HEK293 (cell line): Measurements from ENCODE around the gene ZNF775.

Experiments
- CTCF ChIA-PET: fragments of 350-600 bp; formaldehyde crosslinking; extraction: SDS; loops from one replicate; lab custom pipeline; 2021; ENCODE audit warnings: antibody characterized with exemption; lab: Yijun Ruan, JAX
- POLR2A ChIA-PET: fragments of 300-600 bp; formaldehyde crosslinking; extraction: SDS; loops from one replicate; lab custom pipeline; 2020; ENCODE audit warnings: antibody characterized with exemption, inconsistent platforms; lab: Yijun Ruan, JAX
- H3K27ac ChIP-seq: fragments of 200-500 bp; sonication (Bioruptor generic); 2 replicates; pipeline ENCODE4 v1.5.1; 2014; ENCODE audit warnings: low read depth, low read length, control low read depth, inconsistent platforms; ENCODE audit errors: extremely low read depth
- H3K36me3 ChIP-seq, 2 experiments: fragments of 200-500 bp in 1 of 2; sonication (Bioruptor generic) in 1 of 2; 1 replicate in 1 of 2; 2 replicates in 1 of 2; pipeline ENCODE4 v1.5.1; 2014 to 2017; ENCODE audit warnings: inconsistent platforms in 2 of 2, low read length in 2 of 2; ENCODE audit not compliant: control insufficient read depth in 2 of 2, insufficient read depth in 1 of 2
- H3K4me1 ChIP-seq: fragments of 200-500 bp; sonication (Bioruptor generic); 2 replicates; pipeline ENCODE4 v1.5.1; 2014; ENCODE audit warnings: mild to moderate bottlenecking, low read length, inconsistent platforms; ENCODE audit not compliant: control insufficient read depth, insufficient read depth
- H3K4me3 ChIP-seq: 2 replicates; pipeline ENCODE4 v1.5.1; 2011; ENCODE audit warnings: low read depth, mild to moderate bottlenecking, control low read depth, low read length, moderate library complexity
- H3K9me3 ChIP-seq: fragments of 200-500 bp; sonication (Bioruptor generic); 2 replicates; pipeline ENCODE4 v1.5.1; 2014; ENCODE audit warnings: low read depth, low read length, inconsistent platforms; ENCODE audit not compliant: control insufficient read depth, insufficient read depth
- ELK4 ChIP-seq: IDR thresholded peaks from 2 replicates; pipeline ENCODE4 v1.6.1; 2011; ENCODE audit warnings: mild to moderate bottlenecking, low read depth, low read length, borderline replicate concordance
- IKZF3 ChIP-seq: fragments of 450-650 bp; IDR thresholded peaks from 2 replicates; pipeline ENCODE4 v1.5.0; 2018; ENCODE audit warnings: missing biosample characterization, mild to moderate bottlenecking, missing genetic modification characterization, moderate library complexity
- ZFP3 ChIP-seq: fragments of 450-650 bp; formaldehyde crosslinking; IDR thresholded peaks from 2 replicates; pipeline ENCODE4 v1.5.1; 2016; ENCODE audit warnings: low read depth, missing biosample characterization, missing genetic modification characterization
- ZFP69B ChIP-seq: fragments of 450-650 bp; formaldehyde crosslinking; IDR thresholded peaks from 2 replicates; pipeline ENCODE4 v1.5.1; 2016; ENCODE audit warnings: missing biosample characterization, missing genetic modification characterization
- ZNF133 ChIP-seq: fragments of 450-650 bp; formaldehyde crosslinking; IDR thresholded peaks from 2 replicates; pipeline ENCODE4 v1.5.1; 2016; ENCODE audit warnings: missing biosample characterization, missing genetic modification characterization
- ZNF221 ChIP-seq: fragments of 450-650 bp; formaldehyde crosslinking; IDR thresholded peaks from 2 replicates; pipeline ENCODE4 v1.5.1; 2017; ENCODE audit warnings: missing biosample characterization, missing genetic modification characterization, borderline replicate concordance
- ZNF324 ChIP-seq: fragments of 450-650 bp; formaldehyde crosslinking; IDR thresholded peaks from 2 replicates; pipeline ENCODE4 v1.5.1; 2016; ENCODE audit warnings: missing biosample characterization, missing genetic modification characterization
- ZNF354C ChIP-seq: fragments of 450-650 bp; formaldehyde crosslinking; IDR thresholded peaks from 2 replicates; pipeline ENCODE4 v1.5.1; 2016; ENCODE audit warnings: missing biosample characterization, missing genetic modification characterization, low read depth, borderline replicate concordance
- ZNF398 ChIP-seq: fragments of 450-650 bp; formaldehyde crosslinking; IDR thresholded peaks from 2 replicates; pipeline ENCODE4 v1.5.1; 2017; ENCODE audit warnings: missing biosample characterization, missing genetic modification characterization
- ZNF521 ChIP-seq: fragments of 450-650 bp; formaldehyde crosslinking; IDR thresholded peaks from 2 replicates; pipeline ENCODE4 v1.5.1; 2017; ENCODE audit warnings: missing biosample characterization, mild to moderate bottlenecking, missing genetic modification characterization
- ZNF660 ChIP-seq: fragments of 450-650 bp; IDR thresholded peaks from 2 replicates; pipeline ENCODE4 v1.5.1; 2018; ENCODE audit warnings: missing biosample characterization, mild to moderate bottlenecking, missing genetic modification characterization
- ZNF701 ChIP-seq: fragments of 450-650 bp; formaldehyde crosslinking; IDR thresholded peaks from 2 replicates; pipeline ENCODE4 v1.5.1; 2016; ENCODE audit warnings: missing biosample characterization, missing genetic modification characterization
- ZSCAN18 ChIP-seq: fragments of 450-650 bp; formaldehyde crosslinking; IDR thresholded peaks from 2 replicates; pipeline ENCODE4 v1.5.1; 2016; ENCODE audit warnings: missing biosample characterization, missing genetic modification characterization
- ZSCAN30 ChIP-seq: fragments of 450-650 bp; IDR thresholded peaks from 2 replicates; pipeline ENCODE4 v1.5.1; 2018; ENCODE audit warnings: missing biosample characterization, mild to moderate bottlenecking, missing genetic modification characterization, moderate library complexity
- ZSCAN4 ChIP-seq: fragments of 450-650 bp; formaldehyde crosslinking; IDR thresholded peaks from 2 replicates; pipeline ENCODE4 v1.5.1; 2017; ENCODE audit warnings: missing biosample characterization, missing genetic modification characterization

ZNF775 gene

GRCh38 chr7:150398965-150399320 is 19.8 kb downstream of the ZNF775 start (continued):
- no peak for TF ChIP-seq ELK4
- no peak for TF ChIP-seq ZFP69B
- TF ChIP-seq ZNF354C (tag by site-specific recombination), result no peak

- H3K4me3 ChIP-seq, result no peak overlapping the region
Observed at GRCh38 chr7:150399421-150400007, 20.4 kb downstream of the ZNF775 start.

GRCh38 chr7:150400008-150400787 is 21.1 kb downstream of the ZNF775 start:
- POLR2A ChIA-PET, result interaction anchor here (0.6 to 1.1 kb wide), 3 partner anchors 14 to 273 kb away, joined by 3 to 4 read pairs (median 3); partner anchors contain the start of gene REPIN1
- no peaks in the 10 kb centered on the region for H3K4me1 ChIP-seq

More at GRCh38 chr7:150399421-150400007, 20.4 kb downstream of the ZNF775 start:
- Histone ChIP-seq H3K9me3 (no peaks in the 10 kb centered on the region), H3K27ac (no peak overlapping the region), H3K36me3 (peaks cover 0 to 25% of the 10 kb centered on the region in 2 experiments; a peak in 1 of 3 replicates), H3K4me1 (no peaks in the 10 kb centered on the region)
- CTCF ChIA-PET, result no interaction called here
- TF ChIP-seq ZNF701 (tag by site-specific recombination), result no peak
- no peak for TF ChIP-seq ZNF221 (tag by site-specific recombination)
- no peak for TF ChIP-seq ZFP3 (tag by site-specific recombination)
- no peak for TF ChIP-seq ZSCAN18 (tag by site-specific recombination)
- TF ChIP-seq ZNF398 (tag by site-specific recombination), result no peak
- no peak for TF ChIP-seq ZSCAN4 (tag by site-specific recombination)
- no peak for TF ChIP-seq ZNF521 (tag by site-specific recombination)
- POLR2A ChIA-PET, result interaction anchor here (1.0 to 1.1 kb wide), 2 partner anchors 13 to 31 kb away, joined by 3 to 4 read pairs; partner anchors contain the start of gene REPIN1

More at GRCh38 chr7:150400008-150400787, 21.1 kb downstream of the ZNF775 start:
- H3K36me3 ChIP-seq, result peaks cover 0 to 25% of the 10 kb centered on the region in 2 experiments; a peak in 1 of 3 replicates
- no peak overlapping the region for H3K27ac ChIP-seq
- TF ChIP-seq IKZF3 (tag by site-specific recombination) (no peak), ZNF133 (tag by site-specific recombination) (no peak), ZNF660 (tag by site-specific recombination) (0 out of 2 replicates have a peak, but pooled peaks have one; percentile 21), ZNF324 (tag by site-specific recombination) (no peak), ZSCAN30 (0 out of 2 replicates have a peak, but pooled peaks have one; percentile 8)
- no peaks in the 10 kb centered on the region for H3K9me3 ChIP-seq
- CTCF ChIA-PET, result interaction anchor here (0.6 kb wide), 1 partner anchor 372 kb away, joined by 3 read pairs; no protein-coding TSS in a partner anchor
- H3K4me3 ChIP-seq, result no peak overlapping the region
